HepG2 (cell line): ENCODE data around the gene ASCC3. TPM values are rescaled to one million over a fixed set of nuclear protein-coding genes. Genes with fewer than 3 reads are reported as not detected.

Experiments used
- ATAC-seq: fragments of 200-7000 bp; cut with Tn5 transposase; 3 replicates; pipeline ENCODE4 v1.9.1; 2020; ENCODE audit warnings: mild to moderate bottlenecking, moderate library complexity
- BruUV-seq: library from RNA; stranded (reverse); fragments of 400-500 nt; replicated peaks from 2 replicates; lab custom pipeline; 2021; lab: Mats Ljungman, UMichigan
- CTCF ChIA-PET: fragments of 300-600 bp; formaldehyde crosslinking; extraction: SDS; loops from one replicate; lab custom pipeline; 2021; ENCODE audit warnings: low total read pairs, inconsistent platforms, low intra/inter-chr PET ratio; lab: Yijun Ruan, JAX
- POLR2A ChIA-PET: fragments of 350-600 bp; sonication (Branson Sonifier 250); formaldehyde crosslinking; loops from one replicate; lab custom pipeline; 2020; ENCODE audit warnings: antibody characterized with exemption, inconsistent platforms; lab: Yijun Ruan, JAX
- DNase-seq: peaks from one replicate; pipeline ENCODE4 v3.0.0-alpha.2; 2015; ENCODE audit warnings: low spot score
- FAIRE-seq: peaks from 3 replicates; lab custom pipeline; 2011; peaks lifted over from hg19 to GRCh38; lab: Jason Lieb, UNC
- H2AFZ ChIP-seq: one replicate; pipeline ENCODE4 v1.6.1; 2011; ENCODE audit warnings: low read length, inconsistent platforms
- H3K27ac ChIP-seq: fragments of 300-600 bp; 3 replicates; pipeline ENCODE4 v1.8.0; 2011; ENCODE audit warnings: mixed run types, mild to moderate bottlenecking, mixed read lengths, low read length, inconsistent platforms; ENCODE audit not compliant: insufficient read depth; ENCODE audit errors: extremely low read length
- H3K27me3 ChIP-seq, 2 experiments: fragments of 200-600 bp in 1 of 2; 2 replicates in 1 of 2; 3 replicates in 1 of 2; pipeline versions ENCODE4 v1.6.0 to v1.8.0; 2011; ENCODE audit warnings: low read length in 2 of 2, mild to moderate bottlenecking in 2 of 2, moderate library complexity in 2 of 2, inconsistent platforms in 1 of 2; ENCODE audit not compliant: insufficient read depth in 2 of 2, control insufficient read depth in 1 of 2
- H3K36me3 ChIP-seq, 2 experiments: fragments of 200-600 bp in 1 of 2; replicated peaks in 1 of 2; 2 replicates in 1 of 2; 3 replicates in 1 of 2; pipeline versions ENCODE4 v1.5.1 to v1.8.0; 2011; ENCODE audit warnings: low read length in 2 of 2, inconsistent platforms in 1 of 2; ENCODE audit not compliant: insufficient read depth in 2 of 2, control insufficient read depth in 1 of 2
- H3K4me1 ChIP-seq: 2 replicates; pipeline ENCODE4 v1.5.1; 2012; ENCODE audit warnings: low read length, inconsistent platforms; ENCODE audit not compliant: insufficient read depth
- H3K4me2 ChIP-seq: 2 replicates; pipeline ENCODE4 v1.6.0; 2011; ENCODE audit warnings: low read depth, low read length, inconsistent platforms
- H3K4me3 ChIP-seq, 3 experiments: fragments of 200-600 bp in 1 of 3; sonication (generic), shearing (Covaris generic) in 1 of 3; replicated peaks in 1 of 3; 2 replicates each; pipeline ENCODE4 v1.5.1; 2011 to 2016; ENCODE audit warnings: low read length in 3 of 3, inconsistent platforms in 2 of 3, low read depth in 2 of 3, mild to moderate bottlenecking in 2 of 3, control low read depth in 1 of 3, mixed read lengths in 1 of 3; ENCODE audit not compliant: insufficient read depth in 1 of 3
- H3K79me2 ChIP-seq: one replicate; pipeline ENCODE4 v1.6.1; 2011; ENCODE audit warnings: low read length, inconsistent platforms; ENCODE audit not compliant: insufficient read depth
- H3K9ac ChIP-seq: 2 replicates; pipeline ENCODE4 v1.6.0; 2011; ENCODE audit warnings: mild to moderate bottlenecking, low read depth, low read length, inconsistent platforms; ENCODE audit not compliant: insufficient read depth
- H3K9me3 ChIP-seq: 2 replicates; pipeline ENCODE4 v1.5.1; 2012; ENCODE audit warnings: mild to moderate bottlenecking, low read length
- H4K20me1 ChIP-seq: 2 replicates; pipeline ENCODE4 v1.6.0; 2011; ENCODE audit warnings: inconsistent platforms, mild to moderate bottlenecking, low read length, moderate library complexity; ENCODE audit not compliant: insufficient read depth
- NONO ChIP-seq, 2 experiments: fragments of 450-650 bp in 1 of 2; sonication (generic) in 1 of 2; formaldehyde crosslinking in 1 of 2; IDR thresholded peaks in 1 of 2; conservative IDR thresholded peaks in 1 of 2; 2 replicates each; pipeline versions ENCODE4 v1.6.1 to v1.8.0; 2017 to 2022; ENCODE audit warnings: mild to moderate bottlenecking in 1 of 2, missing genetic modification reagents in 1 of 2, moderate library complexity in 1 of 2
- THYN1 ChIP-seq: sonication (generic); formaldehyde crosslinking; IDR thresholded peaks from 2 replicates; pipeline ENCODE4 v1.8.1; 2023; ENCODE audit warnings: low read depth, mild to moderate bottlenecking, moderate library complexity, missing genetic modification reagents, borderline replicate concordance
- ZNF382 ChIP-seq: sonication (generic); formaldehyde crosslinking; IDR thresholded peaks from 2 replicates; pipeline ENCODE4 v1.5.0; 2020; ENCODE audit warnings: missing genetic modification reagents, mild to moderate bottlenecking, borderline replicate concordance
- ZNF724P ChIP-seq: sonication (generic); formaldehyde crosslinking; IDR thresholded peaks from 2 replicates; pipeline ENCODE4 v1.8.0; 2022; ENCODE audit warnings: missing genetic modification reagents, borderline replicate concordance
- WGBS: methylation state at CpG from one replicate; pipeline ENCODE4 v1.1.6; 2017; ENCODE audit warnings: low lambda C conversion rate; 5-methylcytosine and 5-hydroxymethylcytosine counted together
- in situ Hi-C: cut with HindIII; loops from 2 replicates; pipeline ENCODE4 v1.10.0; 2017; ENCODE audit warnings: low pct_unique_long_range_greater_than_20kb; ENCODE audit not compliant: extremely low pct_ligation_motif_present
- intact Hi-C: fragments of 100-400 bp; cut with micrococcal nuclease; formaldehyde crosslinking; loops from one replicate; pipeline ENCODE4 v1.10.0; 2022; ENCODE audit not compliant: unreplicated experiment
- polyA plus RNA-seq, 8 experiments: library from polyadenylated mRNA; depleted of rRNA in 3 of 8; stranded (reverse) in 7 of 8; unstranded in 1 of 8; fragments of >200 nt; fragmentation: Illumina TruSeq in 4 of 8; extraction: Trizol in 4 of 8; gene quantifications; 2 replicates each; pipeline versions ENCODE4 v1.2.1 to v1.2.3, GENCODE V29; 2011 to 2016; ENCODE audit warnings: low read depth in 4 of 8, missing spikeins in 1 of 8, mixed read lengths in 1 of 8; ENCODE audit not compliant: insufficient read depth in 1 of 8
- total RNA-seq, 5 experiments: library from RNA; depleted of rRNA; stranded (reverse); fragments of >200 nt; fragmentation: Illumina TruSeq; extraction: Trizol; gene quantifications; 2 replicates each; pipeline ENCODE4 v1.2.3, GENCODE V29; 2016; ENCODE audit warnings: low read depth in 1 of 5
- TF ChIP-seq, protein P1 (sequence below): sonication (generic); formaldehyde crosslinking; IDR thresholded peaks from 2 replicates; pipeline ENCODE4 v1.5.0; 2020; ENCODE audit warnings: mild to moderate bottlenecking, missing genetic modification reagents

ASCC3 gene
- total and polyA plus RNA-seq, 2 of the 13 experiments (the other 11 are each of a cell fraction or from before 2014, with no cell fraction given): 23.1 to 55.7 TPM

DNA sequence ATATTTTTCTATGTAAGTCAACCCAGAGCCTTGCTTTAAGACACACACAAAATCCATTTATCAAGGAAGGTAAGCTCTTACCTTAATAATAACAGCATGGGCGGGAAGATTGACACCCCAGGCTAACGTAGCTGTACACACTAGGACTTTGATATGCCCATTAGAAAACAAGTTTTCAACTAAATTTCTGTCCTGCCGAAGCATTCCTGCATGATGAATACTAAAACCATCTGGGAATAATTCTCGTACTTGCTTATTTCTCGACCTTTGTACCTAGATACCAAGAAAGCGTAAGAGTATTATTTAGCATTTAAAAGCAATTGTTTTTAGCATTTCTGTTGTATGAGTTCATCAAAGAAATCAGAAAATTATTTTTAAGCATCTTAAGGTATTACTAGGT, 218.9 kb downstream of the ASCC3 start (continued):
- TF ChIP-seq, protein P1, sequence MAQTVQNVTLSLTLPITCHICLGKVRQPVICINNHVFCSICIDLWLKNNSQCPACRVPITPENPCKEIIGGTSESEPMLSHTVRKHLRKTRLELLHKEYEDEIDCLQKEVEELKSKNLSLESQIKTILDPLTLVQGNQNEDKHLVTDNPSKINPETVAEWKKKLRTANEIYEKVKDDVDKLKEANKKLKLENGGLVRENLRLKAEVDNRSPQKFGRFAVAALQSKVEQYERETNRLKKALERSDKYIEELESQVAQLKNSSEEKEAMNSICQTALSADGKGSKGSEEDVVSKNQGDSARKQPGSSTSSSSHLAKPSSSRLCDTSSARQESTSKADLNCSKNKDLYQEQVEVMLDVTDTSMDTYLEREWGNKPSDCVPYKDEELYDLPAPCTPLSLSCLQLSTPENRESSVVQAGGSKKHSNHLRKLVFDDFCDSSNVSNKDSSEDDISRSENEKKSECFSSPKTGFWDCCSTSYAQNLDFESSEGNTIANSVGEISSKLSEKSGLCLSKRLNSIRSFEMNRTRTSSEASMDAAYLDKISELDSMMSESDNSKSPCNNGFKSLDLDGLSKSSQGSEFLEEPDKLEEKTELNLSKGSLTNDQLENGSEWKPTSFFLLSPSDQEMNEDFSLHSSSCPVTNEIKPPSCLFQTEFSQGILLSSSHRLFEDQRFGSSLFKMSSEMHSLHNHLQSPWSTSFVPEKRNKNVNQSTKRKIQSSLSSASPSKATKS (CRISPR knock-in tag): no peak
- TF ChIP-seq THYN1 (CRISPR knock-in tag) (no peak), ZNF382 (CRISPR knock-in tag) (no peak), ZNF724P (CRISPR knock-in tag) (no peak)

DNA sequence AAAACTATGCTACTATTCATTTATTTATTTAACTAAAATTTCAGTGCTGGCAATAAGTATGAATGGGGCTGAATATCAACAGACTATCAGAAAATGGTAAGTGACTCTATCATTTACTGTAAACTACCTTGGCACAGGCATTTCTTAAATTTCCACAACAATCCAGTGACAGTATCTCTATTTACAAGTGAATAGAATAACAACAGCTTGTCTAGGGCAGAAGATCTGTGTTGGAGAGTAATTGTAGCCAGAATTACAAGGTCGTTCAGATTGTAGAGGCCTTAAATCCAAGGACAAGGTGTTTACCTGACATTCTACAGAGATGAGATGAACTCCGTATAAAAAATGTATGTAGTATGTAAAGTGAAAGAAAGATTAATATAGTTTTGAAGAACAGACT, 222.6 kb downstream of the ASCC3 start:
- no peaks in the 10 kb centered on the region for H4K20me1 ChIP-seq
- no peak overlapping the region for H3K4me2 ChIP-seq
- in situ Hi-C loops: no loop called here
- H3K9me3 ChIP-seq: no peaks in the 10 kb centered on the region
- TF ChIP-seq NONO (IDR thresholded peaks at IDR 0.05) (no peak), NONO (CRISPR knock-in tag; conservative IDR thresholded peaks at IDR 0.05) (no peak)
- TF ChIP-seq, all 625 proteins: peak for 0
- Histone ChIP-seq H3K9ac (no peak overlapping the region), H3K27me3 (no peaks in the 10 kb centered on the region), H3K79me2 (no peaks in the 10 kb centered on the region), H3K27ac (no peak overlapping the region), H3K36me3 (no peaks in the 10 kb centered on the region; a peak in 1 of 5 replicates), H3K4me1 (no peaks in the 10 kb centered on the region), H3K4me3 (no peak overlapping the region), H2AFZ (no peak overlapping the region)
- no TSS peak for BruUV-seq
- no peak for FAIRE-seq
- ChIA-PET POLR2A (no interaction called here), CTCF (no interaction called here)
- intact Hi-C loops: loop anchor here (5.0 to 10.0 kb wide), 2 partner anchors 331 to 794 kb away; no protein-coding TSS in a partner anchor
- no peak for DNase-seq
- 84% methylated on average over 2 of the region's 2 CpGs for WGBS
- ATAC-seq: no peak
